Amygdala (tissue), 56 donors: ENCODE data around the gene ASCC1.
"Not testable (repeated sequence)": the region's sequence is repeated elsewhere in the genome, so short reads cannot be mapped to it uniquely, and the experiment has no call there.

Source experiments
- DNase-seq, 56 donors: peaks; one replicate each; lab custom pipeline; 2025; lab: John Stamatoyannopoulos, UW

Gene ASCC1

GRCh38 chr10:72224191-72224590 is 8.1 kb upstream of the ASCC1 start:
- DNase-seq, result not testable (repeated sequence)

- DNase-seq, result no peak
Measured at GRCh38 chr10:72223743-72224101, 7.6 kb upstream of the ASCC1 start.

- no peak for DNase-seq
Measured at GRCh38 chr10:72221278-72221677, 5.2 kb upstream of the ASCC1 start.

GRCh38 chr10:72220637-72221036 is 4.6 kb upstream of the ASCC1 start:
- no peak for DNase-seq

GRCh38 chr10:72219235-72219814 is 3.2 kb upstream of the ASCC1 start:
- DNase-seq, result no peak

GRCh38 chr10:72218726-72219125 is 2.6 kb upstream of the ASCC1 start:
- no peak for DNase-seq

GRCh38 chr10:72218325-72218724 is 2.2 kb upstream of the ASCC1 start:
- no peak for DNase-seq

- not testable (repeated sequence) for DNase-seq
Measured at GRCh38 chr10:72211832-72212231, 4.2 kb downstream of the ASCC1 start.

- DNase-seq, result not testable (repeated sequence)
Measured at GRCh38 chr10:72211381-72211780, 4.7 kb downstream of the ASCC1 start.

GRCh38 chr10:72208526-72208925 is 7.5 kb downstream of the ASCC1 start:
- DNase-seq, result not testable (repeated sequence)

- no peak for DNase-seq
Measured at GRCh38 chr10:72206511-72207229, 9.4 kb downstream of the ASCC1 start.

GRCh38 chr10:72204724-72205123 is 11.4 kb downstream of the ASCC1 start:
- no peak for DNase-seq

- no peak for DNase-seq
Measured at GRCh38 chr10:72204296-72204695, 11.8 kb downstream of the ASCC1 start.

- no peak for DNase-seq
Measured at GRCh38 chr10:72201293-72201692, 14.8 kb downstream of the ASCC1 start.

- DNase-seq, result no peak
Measured at GRCh38 chr10:72200883-72201282, 15.2 kb downstream of the ASCC1 start.

GRCh38 chr10:72194949-72195348 is 21.1 kb downstream of the ASCC1 start:
- no peak for DNase-seq

GRCh38 chr10:72186982-72187330 is 29.1 kb downstream of the ASCC1 start:
- no peak for DNase-seq

- DNase-seq, result no peak
Measured at GRCh38 chr10:72186258-72186981, 29.7 kb downstream of the ASCC1 start.

GRCh38 chr10:72184156-72184555 is 31.9 kb downstream of the ASCC1 start:
- DNase-seq, result no peak

- DNase-seq, result no peak
Measured at GRCh38 chr10:72177454-72177853, 38.6 kb downstream of the ASCC1 start.

GRCh38 chr10:72176701-72177100 is 39.4 kb downstream of the ASCC1 start:
- no peak for DNase-seq

GRCh38 chr10:72175149-72175548 is 40.9 kb downstream of the ASCC1 start:
- no peak for DNase-seq
